SKM-1 (cell line): Measurements from ENCODE around the gene LRRTM3.

Experiments
- DNase-seq: peaks from one replicate; lab custom pipeline; 2025; ENCODE audit not compliant: unreplicated experiment; lab: John Stamatoyannopoulos, UW

LRRTM3 gene

DNA sequence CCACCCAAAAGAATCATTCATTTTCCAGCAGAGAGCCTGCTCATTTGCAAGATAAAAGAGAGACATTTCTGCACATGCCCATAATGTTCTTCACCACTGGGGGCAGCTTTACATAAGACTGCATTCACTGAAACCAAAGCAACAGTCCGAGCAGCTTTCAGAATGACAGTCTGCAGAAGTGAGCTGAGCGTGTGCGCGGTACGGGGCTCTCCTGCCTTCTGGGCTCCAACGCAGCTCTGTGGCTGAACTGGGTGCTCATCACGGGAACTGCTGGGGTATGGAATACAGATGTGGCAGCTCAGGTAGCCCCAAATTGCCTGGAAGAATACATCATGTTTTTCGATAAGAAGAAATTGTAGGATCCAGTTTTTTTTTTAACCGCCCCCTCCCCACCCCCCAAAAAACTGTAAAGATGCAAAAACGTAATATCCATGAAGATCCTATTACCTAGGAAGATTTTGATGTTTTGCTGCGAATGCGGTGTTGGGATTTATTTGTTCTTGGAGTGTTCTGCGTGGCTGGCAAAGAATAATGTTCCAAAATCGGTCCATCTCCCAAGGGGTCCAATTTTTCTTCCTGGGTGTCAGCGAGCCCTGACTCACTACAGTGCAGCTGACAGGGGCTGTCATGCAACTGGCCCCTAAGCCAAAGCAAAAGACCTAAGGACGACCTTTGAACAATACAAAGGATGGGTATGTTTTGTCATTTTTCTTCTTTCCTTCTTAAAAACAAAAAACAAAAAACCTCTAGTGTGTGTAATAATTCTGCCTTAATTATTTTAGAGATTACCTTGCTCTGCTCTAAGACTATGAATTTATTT lies at the start of gene LRRTM3:
LRRTM3 (plus strand) TSS at position 141 of the 820 bp plus-strand sequence.
- peak; percentile 69 for DNase-seq

DNA sequence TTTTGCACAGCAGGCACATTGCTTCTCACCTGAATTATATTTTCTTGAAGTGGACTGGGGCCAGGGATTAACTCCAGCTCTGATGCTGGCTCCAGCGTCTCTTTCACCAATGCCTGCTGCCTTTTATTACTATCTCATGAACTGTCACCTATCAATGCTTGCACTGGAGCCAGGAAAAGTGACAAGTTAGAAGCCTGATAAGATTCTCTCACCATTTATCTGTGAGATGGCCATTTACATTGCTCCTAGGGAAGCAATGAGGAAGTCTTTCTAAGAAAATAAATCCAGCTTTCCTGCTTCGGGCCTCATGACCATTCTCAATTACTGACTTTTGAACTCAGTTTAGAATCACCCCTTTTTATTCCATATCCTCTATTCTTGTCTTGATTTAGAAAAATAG lies 48.5 kb upstream of the LRRTM3 start:
- DNase-seq = no peak

DNA sequence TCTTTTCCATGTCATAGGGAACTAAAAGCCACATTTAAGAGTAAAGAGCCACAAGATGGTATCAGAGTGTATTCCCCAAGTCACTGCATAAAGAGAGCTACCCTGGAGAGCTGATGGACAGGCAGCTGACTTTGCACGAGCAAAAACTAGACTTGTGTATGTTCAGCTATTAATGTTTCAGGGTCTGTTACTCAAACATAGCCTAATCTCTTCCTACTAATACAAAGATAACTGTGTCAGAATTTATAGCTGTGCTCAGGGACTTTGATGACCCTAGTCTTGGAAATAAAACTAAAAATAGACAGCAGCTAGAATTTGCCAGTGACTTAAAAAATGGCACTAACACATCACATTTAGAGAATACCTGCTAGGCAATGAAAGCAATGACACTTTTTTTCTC lies 45.5 kb upstream of the LRRTM3 start:
- no peak for DNase-seq

DNA sequence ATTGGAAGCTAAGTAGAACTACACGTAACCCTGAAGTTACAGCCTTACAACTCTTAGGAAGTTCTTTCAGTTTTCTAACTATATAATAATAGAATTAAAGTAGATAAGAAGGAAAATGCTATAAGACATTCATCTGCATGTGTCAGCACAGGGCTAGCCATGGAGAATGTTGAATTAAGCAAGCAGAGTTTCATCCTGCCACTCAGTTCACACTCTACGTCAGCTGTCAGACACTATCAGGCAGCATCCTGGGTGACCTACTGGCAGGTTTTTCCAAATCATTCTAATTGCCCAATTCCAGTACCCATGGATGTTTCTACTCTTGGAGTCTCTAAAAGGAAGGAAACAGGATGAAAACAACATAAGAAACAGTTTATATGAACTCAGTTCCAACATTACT lies 45.0 kb upstream of the LRRTM3 start:
- no peak for DNase-seq

DNA sequence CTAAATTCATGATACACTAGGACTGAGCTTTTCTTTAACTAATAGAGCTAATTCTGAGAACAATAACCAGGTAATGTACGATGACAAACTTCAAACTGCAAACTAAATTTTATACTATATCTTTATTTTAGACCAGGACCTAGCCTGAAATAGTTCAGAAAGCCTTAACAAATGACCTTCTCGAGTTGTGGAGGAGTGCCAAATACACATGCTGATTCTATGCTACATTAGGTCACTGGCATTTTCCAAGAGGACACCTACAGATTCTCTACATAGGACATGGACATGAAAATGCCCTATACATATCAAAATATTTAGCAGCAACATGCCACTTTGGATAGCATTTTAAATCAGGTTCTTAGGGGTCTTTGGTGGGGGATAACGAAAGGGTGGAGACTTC lies 44.0 kb upstream of the LRRTM3 start:
- no peak for DNase-seq

DNA sequence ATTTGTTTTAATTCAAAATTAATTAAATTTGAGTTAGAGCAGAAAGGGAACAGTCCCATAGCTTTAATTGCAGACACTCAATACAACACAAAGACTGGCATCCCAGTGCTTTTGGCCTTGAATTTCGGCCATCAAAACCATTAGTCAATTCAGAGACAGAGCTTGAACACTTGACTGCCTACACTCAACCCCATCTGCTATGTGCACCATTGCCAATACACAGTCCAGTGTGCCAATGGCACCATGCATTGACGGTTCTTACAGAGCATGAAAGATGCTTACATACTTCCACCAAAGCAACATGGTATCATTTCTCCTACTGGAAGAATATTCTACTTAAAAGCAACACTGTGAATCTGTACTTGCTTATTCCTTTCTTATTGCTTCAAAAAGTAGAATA lies 43.6 kb upstream of the LRRTM3 start:
- DNase-seq = no peak

DNA sequence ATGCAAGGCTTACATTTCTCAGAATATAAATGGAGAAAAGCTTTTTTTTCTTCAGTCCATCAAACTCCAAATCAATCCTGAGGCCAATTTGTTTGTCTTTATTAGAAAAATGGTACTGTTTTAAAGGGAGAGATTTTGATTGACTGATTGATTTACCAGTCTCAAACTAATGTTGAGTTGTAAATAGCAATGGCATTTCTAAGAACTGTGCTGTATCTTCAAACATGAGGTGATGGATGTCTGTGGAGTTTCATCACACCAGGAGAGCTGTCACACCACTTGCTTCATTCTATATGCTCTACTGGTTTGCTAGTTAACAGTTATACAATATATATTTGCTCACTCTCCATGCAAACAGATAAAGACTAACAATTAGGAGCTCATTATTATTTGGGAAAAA lies 39.0 kb upstream of the LRRTM3 start:
- DNase-seq = no peak

DNA sequence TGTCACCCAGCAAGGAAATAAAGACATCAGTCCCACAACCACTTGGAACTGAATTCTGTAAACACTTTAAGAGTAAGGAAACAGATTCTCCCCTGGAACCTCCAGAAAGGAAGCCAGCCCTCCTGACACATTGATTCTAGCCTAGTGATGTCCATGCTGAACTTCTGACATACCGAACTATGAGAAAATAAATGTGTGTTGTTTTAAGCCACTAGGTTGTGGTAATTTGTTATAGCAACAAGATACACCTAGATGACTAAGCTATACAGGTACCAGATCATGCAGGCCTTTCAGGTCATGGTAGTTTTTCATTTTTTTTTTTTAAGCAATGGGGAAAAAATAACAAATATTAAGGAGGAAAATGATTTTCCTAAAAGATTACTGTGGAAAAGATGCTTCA lies 37.6 kb upstream of the LRRTM3 start:
- no peak for DNase-seq

DNA sequence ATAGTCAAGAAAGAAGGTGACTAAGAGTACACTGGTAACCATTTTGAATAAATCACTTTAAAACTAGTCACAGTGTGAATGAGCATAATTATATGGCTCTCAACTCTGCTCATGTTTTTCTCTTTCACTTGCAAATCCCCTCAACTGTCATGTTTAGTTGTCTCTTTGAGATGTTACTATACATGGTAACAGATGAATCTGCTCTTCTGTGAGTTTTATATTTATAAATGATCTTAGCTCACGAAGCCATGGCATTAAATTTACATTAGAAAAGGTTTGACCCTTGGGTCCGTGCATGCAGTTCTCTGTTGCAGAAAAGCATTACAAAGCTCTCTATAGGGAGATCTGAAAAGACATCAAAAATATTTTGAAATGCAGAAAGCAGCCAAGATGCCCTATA lies 33.0 kb upstream of the LRRTM3 start:
- DNase-seq = no peak

DNA sequence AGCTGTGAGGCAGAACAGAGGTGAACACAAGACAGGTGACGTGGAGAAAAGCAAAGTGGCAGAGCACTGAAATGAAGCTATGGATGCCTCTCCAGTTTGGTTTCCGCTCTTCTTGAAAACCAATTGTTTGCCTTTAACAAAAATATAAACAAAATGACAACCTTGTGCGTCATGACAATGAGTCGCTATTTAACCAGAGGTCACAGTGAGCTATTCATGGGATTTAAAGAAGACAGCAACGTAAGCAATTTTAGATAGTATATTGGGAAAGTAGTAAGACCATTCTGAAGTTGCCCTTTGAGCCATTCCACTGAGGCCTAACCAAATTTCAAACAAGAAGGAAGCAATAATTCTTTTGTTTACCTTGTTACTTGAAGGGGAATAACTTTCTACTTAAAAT lies 15.2 kb upstream of the LRRTM3 start:
- no peak for DNase-seq

DNA sequence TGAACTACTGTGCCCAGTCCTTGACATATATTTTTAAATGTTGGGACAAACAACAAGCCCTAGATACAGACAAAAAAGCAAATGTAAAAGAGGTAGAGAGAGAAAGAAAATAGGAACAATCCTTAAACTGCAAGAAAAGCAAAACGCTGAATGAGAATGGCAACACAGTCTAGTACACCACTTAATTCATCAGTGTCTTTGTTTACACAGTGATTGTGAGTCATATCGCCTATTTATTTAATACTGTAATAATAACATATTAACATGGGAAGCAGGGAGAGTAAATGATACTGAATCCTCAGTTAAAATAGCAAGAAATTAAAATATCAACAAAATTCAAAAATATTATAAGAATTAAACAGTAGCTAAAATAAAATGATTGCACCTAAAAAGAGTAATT lies 9.8 kb upstream of the LRRTM3 start:
- no peak for DNase-seq

DNA sequence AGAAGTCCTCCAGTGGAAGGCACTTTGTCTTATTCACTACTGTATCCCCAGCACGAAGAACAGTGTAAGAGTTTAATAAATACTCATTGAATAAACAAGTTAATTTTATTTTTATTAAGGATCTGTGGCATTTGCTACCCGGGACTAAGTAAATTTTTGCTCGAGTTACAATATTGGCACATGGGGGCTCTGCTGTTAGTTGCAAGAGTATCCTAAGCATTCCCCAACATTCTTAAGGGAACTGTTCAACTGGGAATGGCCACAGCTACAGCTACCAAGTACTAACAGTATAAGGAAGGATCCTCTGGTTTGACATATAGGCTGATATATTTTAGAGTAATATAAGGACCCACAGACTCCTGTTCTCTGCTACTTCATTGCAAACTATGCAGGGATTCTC lies 8.7 kb upstream of the LRRTM3 start:
- DNase-seq = no peak

DNA sequence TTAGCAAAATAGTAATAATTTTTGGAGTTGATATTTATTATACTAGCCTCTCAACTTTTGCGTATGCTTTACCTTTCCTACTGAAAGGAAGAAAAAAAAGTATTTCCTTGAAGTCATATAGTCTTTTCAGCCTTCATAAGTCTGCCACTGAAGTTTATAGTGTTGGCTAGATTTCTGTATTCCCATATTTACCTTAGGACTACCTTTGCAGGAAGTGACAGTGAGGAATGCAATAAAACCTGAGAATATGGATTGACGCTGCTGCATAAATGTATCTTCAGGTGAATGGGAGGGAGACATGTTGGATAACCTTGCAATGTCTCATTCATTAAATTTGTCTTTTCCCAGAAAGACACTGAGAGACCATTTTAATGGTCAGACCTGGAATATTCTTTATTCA lies 6.6 kb upstream of the LRRTM3 start:
- DNase-seq = no peak

DNA sequence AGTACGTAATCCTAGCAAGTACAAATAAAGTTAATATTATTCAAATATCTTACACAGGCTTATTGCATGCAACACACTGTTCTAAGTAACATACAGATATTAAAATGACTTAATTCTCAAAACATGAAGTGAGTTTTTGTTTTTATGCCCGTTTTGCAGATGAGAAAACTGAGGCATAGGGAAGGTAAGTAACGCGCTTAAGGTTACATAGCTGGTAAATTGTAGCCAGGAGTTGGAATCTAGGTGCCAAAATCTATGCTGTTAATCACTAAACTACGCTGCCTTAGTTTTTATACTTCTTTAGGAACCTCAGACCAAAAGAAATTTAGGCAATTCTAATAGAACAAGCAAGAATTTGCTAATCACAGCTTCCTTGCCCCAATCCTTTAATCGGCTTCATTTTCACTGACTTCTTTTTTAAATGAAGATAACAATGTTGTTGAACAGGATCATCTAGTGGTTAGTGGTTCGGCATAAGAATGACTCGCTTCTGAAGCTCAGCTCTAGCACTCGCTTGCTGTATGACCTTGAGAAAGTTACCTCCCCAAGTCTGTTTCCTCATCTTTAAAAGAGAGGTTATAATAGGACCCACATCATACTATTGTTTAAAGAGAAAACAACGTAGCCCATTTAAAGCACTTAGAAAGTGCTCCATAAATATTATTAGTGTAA lies 1.0 kb upstream of the LRRTM3 start:
- no peak for DNase-seq

DNA sequence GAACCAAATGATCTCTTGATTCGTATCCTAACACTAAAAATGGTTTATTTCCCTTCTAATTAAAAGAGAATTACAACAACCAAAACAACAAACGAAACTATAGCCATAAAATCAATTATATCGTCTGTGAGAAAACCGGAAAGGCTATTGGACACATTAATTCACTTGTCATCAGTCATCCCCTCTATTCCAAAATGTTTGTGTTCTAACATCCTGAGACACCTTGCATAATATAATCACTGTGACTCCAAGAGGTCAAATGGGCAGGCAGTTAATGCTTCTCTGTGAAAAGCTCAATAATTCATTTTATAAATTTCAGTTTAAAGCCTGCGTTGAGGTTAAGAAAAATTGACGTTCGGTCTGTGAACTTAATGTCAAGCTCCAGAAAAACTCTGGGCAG lies 463 bp upstream of the LRRTM3 start:
- no peak for DNase-seq

DNA sequence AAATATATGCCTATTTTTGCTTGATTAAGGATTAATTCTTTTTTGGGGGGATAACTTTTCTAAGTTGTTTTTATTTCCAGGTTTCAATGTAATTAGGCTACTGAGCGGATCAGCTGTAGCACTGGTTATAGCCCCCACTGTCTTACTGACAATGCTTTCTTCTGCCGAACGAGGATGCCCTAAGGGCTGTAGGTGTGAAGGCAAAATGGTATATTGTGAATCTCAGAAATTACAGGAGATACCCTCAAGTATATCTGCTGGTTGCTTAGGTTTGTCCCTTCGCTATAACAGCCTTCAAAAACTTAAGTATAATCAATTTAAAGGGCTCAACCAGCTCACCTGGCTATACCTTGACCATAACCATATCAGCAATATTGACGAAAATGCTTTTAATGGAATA lies 1.0 kb downstream of the LRRTM3 start:
- no peak for DNase-seq

DNA sequence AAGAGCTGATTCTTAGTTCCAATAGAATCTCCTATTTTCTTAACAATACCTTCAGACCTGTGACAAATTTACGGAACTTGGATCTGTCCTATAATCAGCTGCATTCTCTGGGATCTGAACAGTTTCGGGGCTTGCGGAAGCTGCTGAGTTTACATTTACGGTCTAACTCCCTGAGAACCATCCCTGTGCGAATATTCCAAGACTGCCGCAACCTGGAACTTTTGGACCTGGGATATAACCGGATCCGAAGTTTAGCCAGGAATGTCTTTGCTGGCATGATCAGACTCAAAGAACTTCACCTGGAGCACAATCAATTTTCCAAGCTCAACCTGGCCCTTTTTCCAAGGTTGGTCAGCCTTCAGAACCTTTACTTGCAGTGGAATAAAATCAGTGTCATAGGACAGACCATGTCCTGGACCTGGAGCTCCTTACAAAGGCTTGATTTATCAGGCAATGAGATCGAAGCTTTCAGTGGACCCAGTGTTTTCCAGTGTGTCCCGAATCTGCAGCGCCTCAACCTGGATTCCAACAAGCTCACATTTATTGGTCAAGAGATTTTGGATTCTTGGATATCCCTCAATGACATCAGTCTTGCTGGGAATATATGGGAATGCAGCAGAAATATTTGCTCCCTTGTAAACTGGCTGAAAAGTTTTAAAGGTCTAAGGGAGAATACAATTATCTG lies 1.6 kb downstream of the LRRTM3 start:
- no peak for DNase-seq

DNA sequence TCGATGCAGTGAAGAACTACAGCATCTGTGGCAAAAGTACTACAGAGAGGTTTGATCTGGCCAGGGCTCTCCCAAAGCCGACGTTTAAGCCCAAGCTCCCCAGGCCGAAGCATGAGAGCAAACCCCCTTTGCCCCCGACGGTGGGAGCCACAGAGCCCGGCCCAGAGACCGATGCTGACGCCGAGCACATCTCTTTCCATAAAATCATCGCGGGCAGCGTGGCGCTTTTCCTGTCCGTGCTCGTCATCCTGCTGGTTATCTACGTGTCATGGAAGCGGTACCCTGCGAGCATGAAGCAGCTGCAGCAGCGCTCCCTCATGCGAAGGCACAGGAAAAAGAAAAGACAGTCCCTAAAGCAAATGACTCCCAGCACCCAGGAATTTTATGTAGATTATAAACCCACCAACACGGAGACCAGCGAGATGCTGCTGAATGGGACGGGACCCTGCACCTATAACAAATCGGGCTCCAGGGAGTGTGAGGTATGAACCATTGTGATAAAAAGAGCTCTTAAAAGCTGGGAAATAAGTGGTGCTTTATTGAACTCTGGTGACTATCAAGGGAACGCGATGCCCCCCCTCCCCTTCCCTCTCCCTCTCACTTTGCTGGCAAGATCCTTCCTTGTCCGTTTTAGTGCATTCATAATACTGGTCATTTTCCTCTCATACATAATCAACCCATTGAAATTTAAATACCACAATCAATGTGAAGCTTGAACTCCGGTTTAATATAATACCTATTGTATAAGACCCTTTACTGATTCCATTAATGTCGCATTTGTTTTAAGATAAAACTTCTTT lies 2.3 kb downstream of the LRRTM3 start:
- no peak for DNase-seq

DNA sequence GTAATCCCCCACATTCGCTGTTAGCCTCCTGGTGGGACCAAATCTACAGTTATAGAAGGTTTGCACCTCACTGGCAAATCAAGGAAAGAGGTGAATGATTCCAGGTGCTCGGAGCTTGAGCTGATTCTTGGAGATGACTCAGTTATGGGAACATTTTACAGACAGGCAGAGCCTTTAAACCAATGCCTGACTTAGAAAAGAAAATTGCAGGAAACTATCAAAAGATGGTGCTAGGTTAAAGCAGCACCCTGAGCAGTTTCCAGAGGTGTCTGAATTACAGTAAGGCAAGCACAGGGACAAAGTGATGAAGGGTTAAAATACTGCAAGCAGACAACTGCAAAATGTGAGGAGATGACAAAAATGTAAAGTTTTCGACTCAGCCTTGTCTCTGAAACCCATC lies 2.9 kb downstream of the LRRTM3 start:
- DNase-seq = no peak

DNA sequence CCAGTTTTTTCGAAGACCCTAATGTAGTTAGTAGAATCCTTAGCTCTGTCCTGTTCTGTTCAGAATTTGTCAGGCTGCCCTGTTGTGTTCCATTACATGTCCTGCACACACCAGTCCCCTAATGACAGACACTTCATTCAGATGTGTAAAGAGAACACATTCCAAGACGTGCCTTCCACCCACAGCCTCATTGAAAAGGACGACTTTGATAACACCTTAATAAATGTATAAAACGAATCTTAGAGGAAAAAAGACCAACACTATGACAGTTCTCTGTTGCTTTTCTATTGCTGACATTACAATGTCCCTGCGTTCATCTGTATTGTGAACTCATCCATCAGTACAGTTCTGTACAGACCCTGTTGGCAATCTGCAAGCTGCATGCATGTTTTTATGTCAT lies 3.5 kb downstream of the LRRTM3 start:
- DNase-seq = no peak

DNA sequence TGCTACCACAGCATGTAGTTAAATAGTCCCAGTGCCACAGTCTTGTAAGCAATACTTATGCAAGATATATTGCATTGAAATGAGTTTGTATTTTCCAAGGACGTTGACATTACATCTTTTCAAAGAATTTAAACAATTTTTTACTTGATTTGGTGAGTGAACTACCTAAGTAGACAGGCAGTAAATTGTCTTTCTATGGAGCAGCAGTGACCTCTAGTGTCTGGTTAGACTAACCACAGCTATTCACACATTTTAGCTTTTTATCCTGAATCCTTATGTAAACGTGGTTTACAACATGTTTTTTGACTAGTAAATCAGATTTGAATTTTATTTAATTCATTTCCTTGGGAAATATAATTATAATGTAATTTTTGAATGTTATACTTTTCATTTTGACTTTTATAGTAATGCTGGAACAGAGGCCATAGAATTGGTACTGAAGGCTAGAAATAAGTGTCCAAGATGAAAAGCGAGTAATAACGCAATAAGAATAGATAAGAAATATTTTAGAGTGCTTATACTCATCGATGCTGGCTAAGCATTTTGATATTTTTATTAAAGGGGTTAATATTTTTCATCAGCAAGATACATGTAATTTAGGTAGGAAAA lies 5.6 kb downstream of the LRRTM3 start:
- peak; percentile 61 for DNase-seq
